Ecto neural progenitor cell (in vitro differentiated cells): Measurements from ENCODE around the gene FAM53B.

Source experiments
- DNase-seq: peaks from one replicate; pipeline ENCODE4 v3.0.0-alpha.2; 2018; ENCODE audit warnings: low spot score

Gene FAM53B

GRCh38 chr10:124728071-124728829 is 15.9 kb downstream of the FAM53B start:
- DNase-seq = no peak

GRCh38 chr10:124727361-124727960 is 16.7 kb downstream of the FAM53B start:
- no peak for DNase-seq

GRCh38 chr10:124725791-124726190 is 18.4 kb downstream of the FAM53B start:
- DNase-seq = no peak

- no peak for DNase-seq
Observed at GRCh38 chr10:124725171-124725631, 19.0 kb downstream of the FAM53B start.

- no peak for DNase-seq
Observed at GRCh38 chr10:124724279-124725027, 19.7 kb downstream of the FAM53B start.

GRCh38 chr10:124723826-124724225 is 20.4 kb downstream of the FAM53B start:
- DNase-seq = no peak

GRCh38 chr10:124722798-124723783 is 21.1 kb downstream of the FAM53B start:
- DNase-seq = no peak

- no peak for DNase-seq
Observed at GRCh38 chr10:124721330-124722045, 22.7 kb downstream of the FAM53B start.

- DNase-seq = no peak
Observed at GRCh38 chr10:124719213-124719851, 24.8 kb downstream of the FAM53B start.

- DNase-seq = no peak
Observed at GRCh38 chr10:124717911-124718741, 26.1 kb downstream of the FAM53B start.

GRCh38 chr10:124717041-124717757 is 27.0 kb downstream of the FAM53B start:
- no peak for DNase-seq

- no peak for DNase-seq
Observed at GRCh38 chr10:124716369-124716768, 27.8 kb downstream of the FAM53B start.

GRCh38 chr10:124715439-124715838 is 28.7 kb downstream of the FAM53B start:
- DNase-seq = no peak

- DNase-seq = no peak
Observed at GRCh38 chr10:124713679-124714255, 30.4 kb downstream of the FAM53B start.

GRCh38 chr10:124712704-124713407 is 31.3 kb downstream of the FAM53B start:
- no peak for DNase-seq

- DNase-seq = no peak
Observed at GRCh38 chr10:124711145-124711544, 33.0 kb downstream of the FAM53B start.

GRCh38 chr10:124710266-124710881 is 33.8 kb downstream of the FAM53B start:
- no peak for DNase-seq
